GM18868 (cell line): ENCODE results near the gene ZSCAN5B.
A peak's percentile ranks its signal among the peaks of the same experiment; 100 is the strongest.

Source experiments
- ATAC-seq: cut with Tn5 transposase; IDR thresholded peaks from one replicate; pipeline ENCODE4 v1.9.1; 2021; ENCODE audit warnings: mild to moderate bottlenecking, moderate library complexity; ENCODE audit not compliant: unreplicated experiment

ZSCAN5B gene

GRCh38 chr19:56146904-56147303 is 50.7 kb downstream of the ZSCAN5B start:
- ATAC-seq = no peak

GRCh38 chr19:56145698-56146097 is 51.9 kb downstream of the ZSCAN5B start:
- ATAC-seq = no peak

GRCh38 chr19:56144831-56145230 is 52.8 kb downstream of the ZSCAN5B start:
- no peak for ATAC-seq

GRCh38 chr19:56144376-56144775 is 53.2 kb downstream of the ZSCAN5B start:
- ATAC-seq = no peak

GRCh38 chr19:56142897-56143434 is 54.6 kb downstream of the ZSCAN5B start:
- no peak for ATAC-seq

GRCh38 chr19:56142087-56142787 is 55.3 kb downstream of the ZSCAN5B start:
- no peak for ATAC-seq

- ATAC-seq = no peak
These were observed 56.1 kb downstream of the ZSCAN5B start for GRCh38 chr19:56141417-56141993.

GRCh38 chr19:56140583-56141416 is 56.8 kb downstream of the ZSCAN5B start, which contains the start of gene ZNF444:
ZNF444 (plus strand) TSS chr19:56141287; CDS start chr19:56146912, 5,625 bp downstream.
- ATAC-seq = peak; percentile 87

GRCh38 chr19:56139847-56140582 is 57.6 kb downstream of the ZSCAN5B start:
- no peak for ATAC-seq
